Cardiac fibroblast (primary cell): ENCODE results near the gene TBX3.

Experiments used
- DNase-seq, 2 donors: peaks; one replicate each; pipeline versions ENCODE4 v3.0.0 to v3.0.0-alpha.2; 2010; ENCODE audit warnings: low read depth in 2 of 2
- H3K4me3 ChIP-seq, 2 donors: replicated peaks in 1 of 2; 1 replicate in 1 of 2; 2 replicates in 1 of 2; pipeline ENCODE4 v1.5.1; 2011; ENCODE audit warnings: low read depth in 2 of 2, low read length in 2 of 2, mild to moderate bottlenecking in 2 of 2, moderate library complexity in 1 of 2
- TF ChIP-seq, protein P1 (sequence below): IDR thresholded peaks from one replicate; pipeline ENCODE4 v1.5.1; 2011; ENCODE audit warnings: low read depth, mild to moderate bottlenecking, low read length, inconsistent platforms

TBX3 gene

DNA sequence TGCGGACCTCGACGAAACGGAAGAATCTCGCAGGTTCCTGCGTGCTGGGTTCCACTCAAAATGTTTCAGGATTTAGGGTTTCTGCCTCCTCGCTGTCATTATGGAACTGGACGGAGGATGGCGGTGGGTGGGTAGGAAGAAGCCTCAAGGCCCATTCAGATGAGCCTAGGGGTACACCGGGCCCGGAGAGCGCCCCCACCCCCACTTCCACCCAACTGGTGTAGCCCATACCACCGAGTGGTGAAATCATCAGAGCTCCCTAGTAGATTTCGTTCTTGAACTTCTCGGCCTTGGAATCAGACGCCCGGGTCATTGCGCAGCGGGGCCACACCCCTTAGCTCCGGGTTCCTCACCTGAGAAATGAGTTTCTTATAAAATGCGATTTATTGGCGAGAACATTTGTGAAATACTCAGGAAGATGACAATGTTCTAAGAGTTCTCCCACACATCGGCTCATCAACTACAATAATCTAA is 13.3 kb upstream of the TBX3 start:
- TF ChIP-seq, protein P1, sequence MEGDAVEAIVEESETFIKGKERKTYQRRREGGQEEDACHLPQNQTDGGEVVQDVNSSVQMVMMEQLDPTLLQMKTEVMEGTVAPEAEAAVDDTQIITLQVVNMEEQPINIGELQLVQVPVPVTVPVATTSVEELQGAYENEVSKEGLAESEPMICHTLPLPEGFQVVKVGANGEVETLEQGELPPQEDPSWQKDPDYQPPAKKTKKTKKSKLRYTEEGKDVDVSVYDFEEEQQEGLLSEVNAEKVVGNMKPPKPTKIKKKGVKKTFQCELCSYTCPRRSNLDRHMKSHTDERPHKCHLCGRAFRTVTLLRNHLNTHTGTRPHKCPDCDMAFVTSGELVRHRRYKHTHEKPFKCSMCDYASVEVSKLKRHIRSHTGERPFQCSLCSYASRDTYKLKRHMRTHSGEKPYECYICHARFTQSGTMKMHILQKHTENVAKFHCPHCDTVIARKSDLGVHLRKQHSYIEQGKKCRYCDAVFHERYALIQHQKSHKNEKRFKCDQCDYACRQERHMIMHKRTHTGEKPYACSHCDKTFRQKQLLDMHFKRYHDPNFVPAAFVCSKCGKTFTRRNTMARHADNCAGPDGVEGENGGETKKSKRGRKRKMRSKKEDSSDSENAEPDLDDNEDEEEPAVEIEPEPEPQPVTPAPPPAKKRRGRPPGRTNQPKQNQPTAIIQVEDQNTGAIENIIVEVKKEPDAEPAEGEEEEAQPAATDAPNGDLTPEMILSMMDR = no peak
- DNase-seq = no peak
- H3K4me3 ChIP-seq = no peak overlapping the region

DNA sequence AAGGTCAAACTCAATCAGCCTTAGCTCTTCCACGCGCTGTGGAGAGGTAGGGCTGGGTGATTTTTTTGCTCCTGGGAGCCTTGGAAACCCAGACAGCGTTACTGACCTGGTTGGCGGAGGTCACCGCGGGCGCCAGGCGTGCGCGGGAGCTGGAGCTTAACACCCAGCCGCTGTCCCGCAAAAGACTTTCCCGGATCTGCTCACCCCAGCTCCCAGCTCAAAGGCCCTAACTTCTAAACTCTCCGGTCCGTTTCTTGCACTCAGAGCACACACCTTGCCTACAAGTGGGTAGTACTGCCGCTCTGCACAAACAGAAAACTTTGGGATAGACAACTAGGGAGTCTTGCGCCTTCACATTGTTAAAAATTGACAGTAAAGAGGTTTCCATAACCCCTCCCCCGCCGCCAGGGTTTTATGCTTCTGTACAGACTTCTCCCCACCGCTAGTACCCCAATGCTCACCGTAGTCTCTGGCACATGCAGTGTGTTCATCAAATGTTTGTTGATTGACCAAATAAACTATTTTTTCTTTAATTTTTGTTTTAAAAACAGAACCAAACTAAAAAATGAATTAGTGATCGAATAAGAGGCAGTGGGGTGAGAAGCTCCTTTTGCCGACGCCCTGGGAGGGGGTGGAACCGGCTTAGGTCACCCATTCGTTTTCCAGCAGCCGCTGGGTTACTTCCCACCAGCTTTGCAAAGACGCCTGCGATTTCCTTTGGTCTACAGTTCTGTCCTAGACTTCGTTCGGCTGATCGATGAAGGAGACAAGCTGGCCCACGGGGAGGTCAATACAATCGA is 12.7 kb upstream of the TBX3 start:
- no peak overlapping the region for H3K4me3 ChIP-seq
- DNase-seq = no peak
- TF ChIP-seq, protein P1 = no peak

DNA sequence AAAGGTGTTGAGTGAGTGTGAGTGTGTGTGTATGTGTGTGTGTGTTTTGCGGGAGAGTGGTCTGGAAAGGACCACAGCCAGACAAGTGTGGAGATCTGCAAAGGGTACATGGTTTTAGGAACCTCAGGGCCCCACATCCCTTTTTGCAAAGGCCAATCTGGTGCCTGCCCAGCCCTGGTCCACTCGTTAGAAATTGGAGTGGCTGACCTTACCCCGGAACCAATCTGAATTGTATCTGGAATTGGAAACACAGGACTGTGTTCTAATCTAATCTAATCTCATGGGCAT is 11.3 kb upstream of the TBX3 start:
- H3K4me3 ChIP-seq = no peak overlapping the region
- DNase-seq = no peak
- TF ChIP-seq, protein P1 = no peak

DNA sequence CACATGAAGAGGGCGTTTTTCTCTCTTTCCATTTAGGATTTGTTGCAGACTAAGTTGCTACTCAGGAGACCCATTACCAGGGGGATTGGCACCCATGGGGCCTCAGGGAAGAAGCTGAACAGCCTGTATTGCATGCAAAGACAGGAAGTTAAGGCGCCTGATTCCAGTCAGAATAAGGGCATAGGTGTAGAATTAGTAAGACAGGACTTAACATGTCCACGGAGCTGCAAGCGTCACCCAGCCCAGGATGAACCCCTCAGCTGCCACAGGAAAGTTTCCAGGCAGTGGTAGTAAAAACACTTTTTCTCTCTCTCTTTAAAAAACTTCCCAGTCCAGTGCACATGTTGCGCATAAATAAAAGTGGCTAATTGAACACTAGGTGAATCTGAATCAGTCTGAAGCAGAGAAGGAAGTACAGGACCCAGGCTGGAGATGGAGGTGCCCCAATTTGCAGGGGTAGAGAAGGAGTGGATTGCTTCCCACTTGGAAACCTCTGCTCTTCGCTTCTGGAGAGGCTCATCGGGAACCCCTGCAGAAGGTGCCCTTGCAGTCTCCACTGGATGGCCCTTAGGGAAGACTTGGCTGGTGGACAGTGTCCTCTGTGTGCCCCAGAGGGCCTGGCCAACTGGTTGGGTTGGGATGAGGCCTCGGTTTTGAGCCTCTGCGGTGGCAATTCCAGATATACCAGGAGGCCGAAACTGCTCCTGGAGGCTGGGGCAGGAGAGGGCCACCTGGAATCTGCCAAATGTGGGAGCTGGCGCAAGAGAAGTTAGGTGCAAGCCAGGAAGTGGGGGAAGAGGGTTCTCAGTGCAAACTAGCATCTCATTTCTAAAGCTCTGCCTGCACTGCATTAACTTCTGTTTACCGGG is 10.7 kb upstream of the TBX3 start:
- no peak overlapping the region for H3K4me3 ChIP-seq
- TF ChIP-seq, protein P1 = no peak
- DNase-seq = no peak

DNA sequence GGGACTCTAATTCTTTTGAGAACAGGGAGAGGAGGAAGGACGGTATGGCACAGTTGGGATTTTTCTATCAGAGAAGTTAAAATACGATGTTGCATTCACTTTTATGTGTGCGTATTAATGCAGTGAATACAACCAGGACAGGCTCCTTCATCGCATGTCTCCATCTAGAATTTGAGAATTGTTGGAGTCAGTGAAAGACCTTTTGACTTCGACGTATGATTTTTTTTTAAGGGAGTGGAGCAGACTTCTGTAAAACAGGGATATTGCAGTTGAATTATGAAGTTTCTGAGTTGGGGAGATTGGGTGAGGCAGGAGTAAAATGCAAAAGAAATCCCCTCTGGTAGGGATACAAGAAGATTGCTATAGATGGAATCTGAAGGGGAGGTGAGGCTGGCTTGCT is 9.6 kb upstream of the TBX3 start:
- TF ChIP-seq, protein P1 = no peak
- no peak overlapping the region for H3K4me3 ChIP-seq
- DNase-seq = no peak

DNA sequence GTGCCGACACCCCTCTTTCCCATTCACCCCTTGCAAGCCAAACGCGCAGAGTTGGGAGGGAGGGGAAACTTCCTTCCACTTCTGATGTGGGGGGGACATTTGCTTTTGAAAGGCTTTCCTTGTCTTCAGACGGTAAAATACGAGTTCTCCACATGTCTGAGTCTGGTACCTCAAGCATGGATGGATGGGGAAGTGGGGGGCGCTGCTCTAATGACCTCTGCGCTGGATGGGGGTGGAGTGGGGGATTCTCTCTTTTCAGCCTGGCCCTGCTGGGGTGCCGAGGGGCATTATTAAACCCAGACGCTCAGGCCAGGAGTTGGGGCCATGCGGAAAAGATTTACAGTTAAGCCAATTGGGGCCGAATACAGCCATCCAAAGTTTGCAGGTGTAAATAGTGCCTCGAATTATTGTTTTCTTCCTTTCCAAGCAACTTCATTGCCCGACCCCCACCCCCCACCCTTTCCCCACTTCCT is 9.1 kb upstream of the TBX3 start:
- no peak for DNase-seq
- peak overlapping the region; percentile 36 to 57 for H3K4me3 ChIP-seq

More for the DNA sequence above, 9.1 kb upstream of the TBX3 start:
- TF ChIP-seq, protein P1 = no peak
